EL (cell line): ENCODE data around the gene LTA4H.

Experiments used
- DNase-seq: peaks from one replicate; pipeline ENCODE4 v3.0.0-alpha.2; 2016

LTA4H gene

GRCh38 chr12:96033549-96034389 is 1.6 kb downstream of the LTA4H start:
- DNase-seq: no peak

GRCh38 chr12:96029826-96030225 is 5.6 kb downstream of the LTA4H start:
- no peak for DNase-seq

- no peak for DNase-seq
Measured at GRCh38 chr12:96028538-96028937, 6.8 kb downstream of the LTA4H start.

DNA sequence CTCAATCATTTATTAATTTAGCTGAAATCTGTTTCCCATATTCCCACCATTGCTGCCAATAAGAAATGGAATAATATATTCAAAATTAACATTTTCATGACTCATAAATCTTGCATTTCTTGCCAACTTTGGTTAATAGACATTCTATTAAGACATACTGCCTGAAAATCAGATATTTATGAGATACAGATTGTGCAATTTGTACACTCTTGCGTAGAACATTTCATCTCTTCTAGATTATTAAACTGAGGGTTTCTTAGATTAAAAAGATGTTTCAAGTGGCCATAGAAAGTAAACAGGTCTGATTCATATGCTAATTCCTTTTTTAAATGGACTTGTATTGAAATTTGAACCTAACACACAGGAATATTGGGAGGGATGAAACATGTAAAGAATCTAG is 9.1 kb downstream of the LTA4H start:
- no peak for DNase-seq

DNA sequence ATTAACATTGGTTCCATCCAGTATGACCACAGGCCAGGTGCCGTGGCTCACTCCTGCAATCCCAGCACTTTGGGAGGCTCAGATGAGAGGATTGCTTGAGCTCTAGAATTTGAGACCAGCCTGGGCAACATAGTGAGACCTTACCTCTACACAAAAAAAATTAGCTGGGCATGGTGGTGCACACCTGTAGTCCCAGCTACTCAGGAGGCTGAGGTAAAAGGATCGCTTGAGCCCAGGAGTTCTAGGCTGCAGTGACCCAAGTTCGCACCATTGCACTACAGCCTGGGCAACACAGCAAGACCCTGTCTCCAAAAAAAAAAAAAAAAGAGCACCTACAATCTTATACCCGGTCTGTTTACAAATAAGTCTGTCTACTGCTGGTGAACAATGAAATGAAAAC is 9.9 kb downstream of the LTA4H start:
- DNase-seq: no peak

GRCh38 chr12:96020314-96021003 is 14.9 kb downstream of the LTA4H start:
- DNase-seq: no peak

GRCh38 chr12:96015672-96016071 is 19.7 kb downstream of the LTA4H start:
- peak; percentile 21 for DNase-seq

DNA sequence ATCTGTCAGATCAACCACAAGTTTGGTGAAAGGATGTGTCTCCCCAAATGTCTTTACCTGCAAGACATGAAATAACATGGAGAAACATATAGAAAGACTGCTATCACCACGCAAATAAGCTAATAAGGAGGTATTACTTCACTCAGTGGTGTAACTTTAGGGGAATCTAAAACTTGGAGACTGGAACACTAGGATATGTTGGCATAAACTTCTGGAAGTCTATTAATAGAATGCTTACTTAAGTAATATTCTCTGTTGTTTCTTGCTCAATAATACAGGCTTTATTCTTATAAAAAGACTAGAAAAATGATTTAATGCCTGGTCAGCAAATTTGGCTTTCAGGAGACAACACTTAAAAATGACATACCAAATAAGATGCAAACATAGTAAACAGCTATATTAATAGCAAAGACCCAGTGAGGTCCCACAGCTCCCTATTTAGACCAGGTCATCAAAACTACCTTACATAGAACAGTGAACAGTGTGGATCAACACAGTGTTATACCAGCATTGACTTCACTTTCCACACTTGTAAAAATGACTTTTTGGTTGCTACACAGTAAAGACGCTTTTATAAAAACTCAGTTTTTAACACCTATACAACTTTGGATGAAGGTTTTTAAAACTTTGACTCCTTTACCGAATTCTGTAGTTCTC is 20.3 kb downstream of the LTA4H start:
- no peak for DNase-seq

- DNase-seq: no peak
Measured at GRCh38 chr12:96007729-96008128, 27.7 kb downstream of the LTA4H start.

- DNase-seq: no peak
Measured at GRCh38 chr12:96006727-96007126, 28.7 kb downstream of the LTA4H start.

GRCh38 chr12:96000858-96001257 is 34.5 kb downstream of the LTA4H start:
- no peak for DNase-seq

GRCh38 chr12:95999484-95999883 is 35.9 kb downstream of the LTA4H start:
- DNase-seq: no peak

DNA sequence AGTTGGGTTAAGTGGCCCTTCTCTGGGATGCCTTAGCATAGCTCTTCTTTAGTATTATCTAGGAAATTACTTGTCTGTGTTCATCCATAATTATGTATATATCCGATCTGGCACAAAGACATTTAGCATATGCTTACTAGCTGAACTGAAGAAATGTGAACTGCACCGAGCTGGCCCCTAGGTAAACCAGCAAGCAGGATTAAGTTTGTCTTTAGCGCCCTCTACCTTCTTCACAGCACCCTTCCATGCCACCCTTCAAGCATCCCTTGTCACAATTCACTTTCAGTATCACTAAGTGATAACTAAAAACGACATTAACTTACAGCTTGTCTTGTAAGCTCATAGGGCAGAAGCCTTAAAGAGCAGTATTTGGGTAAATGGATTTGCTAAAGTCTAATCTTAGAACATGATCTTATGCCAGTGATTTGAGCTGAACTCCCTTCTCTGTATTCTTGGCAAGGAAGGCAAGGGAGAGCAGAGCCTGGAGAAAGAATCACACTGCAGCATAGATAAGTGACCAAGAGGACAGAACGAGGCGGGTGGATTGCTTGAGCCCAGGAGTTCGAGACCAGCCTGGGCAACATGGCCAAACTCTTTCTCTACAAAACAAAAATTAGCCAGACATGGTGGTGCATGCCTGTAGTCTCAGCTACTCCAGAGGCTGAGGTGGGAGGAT is 36.6 kb downstream of the LTA4H start:
- DNase-seq: peak; percentile 60

DNA sequence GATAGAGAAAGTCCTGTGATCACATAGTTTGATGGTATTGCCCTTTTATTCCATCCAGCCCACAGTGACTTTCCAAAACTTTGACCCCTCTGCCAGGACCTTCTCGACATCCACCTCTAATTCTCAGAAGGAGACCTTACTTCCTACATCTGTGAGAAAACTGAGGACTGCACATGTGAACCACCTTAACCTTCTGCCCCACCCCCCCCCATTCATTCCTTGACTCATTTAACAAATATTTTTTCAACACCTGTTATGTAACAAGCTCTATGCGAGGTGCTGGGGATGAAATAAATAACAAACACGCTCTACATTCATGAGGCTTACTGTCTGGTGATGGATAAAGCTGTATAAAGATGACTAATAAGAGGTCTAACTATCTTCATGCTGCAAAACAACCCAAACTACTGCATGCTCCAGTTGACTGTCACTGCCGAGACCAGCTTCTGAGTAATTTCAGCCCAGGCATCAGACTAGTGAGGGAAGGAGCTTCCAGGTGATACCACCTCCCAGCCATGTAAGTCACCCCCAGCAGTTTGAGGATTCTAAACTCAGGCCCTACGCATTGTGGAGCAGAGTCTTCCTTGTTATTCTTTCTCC is 37.4 kb downstream of the LTA4H start:
- no peak for DNase-seq

- DNase-seq: no peak
Measured at GRCh38 chr12:95997276-95997675, 38.1 kb downstream of the LTA4H start.

- no peak for DNase-seq
Measured at GRCh38 chr12:95996034-95996658, 39.2 kb downstream of the LTA4H start, which contains the start of gene HAL. TSS of gene HAL (minus strand) at chr12:95996344. CDS start at chr12:95995910, 434 bp downstream.

DNA sequence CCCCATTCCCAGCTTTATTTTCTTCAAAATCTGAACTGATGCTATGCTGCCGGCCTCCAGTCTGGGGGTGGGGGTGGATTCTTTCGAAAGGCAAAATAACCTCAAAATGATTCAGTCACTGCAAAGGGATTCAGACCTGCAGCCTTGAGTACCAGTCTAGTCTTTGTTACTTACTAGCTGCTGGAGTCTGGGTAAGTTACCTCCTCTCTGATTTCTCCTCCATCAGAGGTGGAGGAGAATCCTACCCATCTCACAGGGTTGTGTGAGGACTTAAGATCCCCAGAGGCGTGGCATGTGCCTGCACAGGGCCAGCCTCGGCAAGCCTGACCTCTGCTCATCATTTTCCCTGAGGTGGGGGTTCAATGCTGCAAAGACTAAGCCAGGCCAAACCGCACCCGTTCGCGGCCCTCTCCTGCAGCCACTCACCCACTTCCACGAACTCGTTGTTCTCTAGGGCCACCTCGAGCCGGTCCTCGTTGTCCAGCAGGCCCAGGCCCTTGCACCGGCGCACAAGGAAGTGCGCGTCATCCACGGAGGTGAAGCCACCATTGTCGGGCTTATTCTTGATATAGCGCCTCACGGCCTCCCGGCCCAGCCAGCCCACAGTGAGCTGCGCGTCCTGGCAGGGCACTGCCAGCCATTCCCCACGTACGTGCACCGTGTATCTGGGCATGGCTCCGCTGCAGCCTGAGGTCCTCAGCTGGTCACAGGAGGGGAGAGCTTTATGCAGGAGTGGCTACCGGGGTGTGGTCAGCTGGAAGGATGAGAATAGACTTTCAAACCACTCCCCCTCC is 40.0 kb downstream of the LTA4H start:
- DNase-seq: no peak

GRCh38 chr12:95994476-95994875 is 40.9 kb downstream of the LTA4H start:
- DNase-seq: no peak

GRCh38 chr12:95993907-95994306 is 41.5 kb downstream of the LTA4H start:
- no peak for DNase-seq

DNA sequence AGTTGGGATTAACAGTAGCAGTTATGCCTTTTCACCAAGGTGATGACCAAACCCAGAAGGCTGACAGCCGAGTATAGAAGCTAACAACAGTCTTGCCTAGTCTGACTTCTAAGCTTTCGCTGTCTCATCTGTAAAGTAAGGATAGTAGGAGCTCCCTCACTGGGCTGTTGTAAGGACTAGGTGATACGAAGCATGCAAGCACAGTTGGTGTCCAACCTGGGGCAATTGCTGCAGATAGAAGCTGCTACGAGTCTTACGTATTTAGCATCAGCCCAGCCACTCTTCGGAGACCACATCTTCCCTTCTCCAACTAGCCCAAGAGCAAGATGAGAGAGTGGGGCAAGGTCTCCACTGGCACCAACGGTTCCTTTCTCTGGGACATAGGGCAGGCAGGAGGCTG is 45.3 kb downstream of the LTA4H start:
- no peak for DNase-seq

DNA sequence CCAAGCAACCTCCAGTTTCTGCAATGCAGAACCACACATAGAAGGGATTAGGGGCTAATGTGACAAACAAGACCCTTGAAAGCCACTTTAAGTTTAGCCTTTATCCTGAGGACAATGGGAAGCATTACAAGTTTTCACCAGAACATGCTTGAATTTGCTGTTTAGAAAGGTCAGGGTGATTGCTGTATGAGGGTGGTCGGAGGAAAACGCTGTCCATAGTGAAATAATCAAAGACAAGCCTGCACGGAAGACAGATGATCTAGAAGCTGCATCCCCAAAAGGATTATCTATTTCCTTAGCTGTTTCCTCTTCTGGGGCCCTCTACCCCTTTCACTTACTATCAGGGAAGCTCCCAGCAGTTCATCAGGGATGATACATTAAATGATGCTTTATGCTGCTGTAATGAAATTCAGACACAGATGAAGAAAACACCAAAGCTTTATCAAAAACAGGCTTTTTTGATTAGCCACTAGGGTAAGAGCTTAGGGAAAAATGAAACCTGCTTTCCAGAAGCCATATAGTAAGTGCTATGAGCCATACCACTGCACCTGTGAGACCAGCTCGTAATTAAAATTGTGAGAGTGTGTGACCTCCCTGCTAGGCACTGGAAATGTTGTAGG is 45.8 kb downstream of the LTA4H start:
- DNase-seq: no peak
